Adipose tissue (tissue), 3 donors: ENCODE results near the gene MYL5. TPM values are rescaled to one million over a fixed set of nuclear protein-coding genes. Genes with fewer than 3 reads are reported as not detected.

Source experiments
- H3K27ac ChIP-seq: one replicate; pipeline ENCODE4 v1.5.1; 2013; ENCODE audit warnings: low read depth, low read length
- WGBS, 3 donors: extraction: QIAGEN DNeasy Blood & Tissue Kit; methylation state at CpG; one replicate each; pipeline ENCODE4 v1.1.7; 2013; 5-methylcytosine and 5-hydroxymethylcytosine counted together
- polyA plus RNA-seq, 3 donors: library from polyadenylated mRNA; stranded (reverse); fragments of 200-250 nt; gene quantifications; one replicate each; pipeline ENCODE4 v1.2.3, GENCODE V29; 2013
- donor health status: healthy with polysubstance abuse.
- donor health status: Bipolar disorder and iron deficiency.
- donor health status: healthy.

Gene MYL5
- 10 to 100 TPM in 2 of 3 donors, 1 to 10 TPM in 1; 6.4 to 33.9 (median 22.4) TPM for polyA plus RNA-seq

DNA sequence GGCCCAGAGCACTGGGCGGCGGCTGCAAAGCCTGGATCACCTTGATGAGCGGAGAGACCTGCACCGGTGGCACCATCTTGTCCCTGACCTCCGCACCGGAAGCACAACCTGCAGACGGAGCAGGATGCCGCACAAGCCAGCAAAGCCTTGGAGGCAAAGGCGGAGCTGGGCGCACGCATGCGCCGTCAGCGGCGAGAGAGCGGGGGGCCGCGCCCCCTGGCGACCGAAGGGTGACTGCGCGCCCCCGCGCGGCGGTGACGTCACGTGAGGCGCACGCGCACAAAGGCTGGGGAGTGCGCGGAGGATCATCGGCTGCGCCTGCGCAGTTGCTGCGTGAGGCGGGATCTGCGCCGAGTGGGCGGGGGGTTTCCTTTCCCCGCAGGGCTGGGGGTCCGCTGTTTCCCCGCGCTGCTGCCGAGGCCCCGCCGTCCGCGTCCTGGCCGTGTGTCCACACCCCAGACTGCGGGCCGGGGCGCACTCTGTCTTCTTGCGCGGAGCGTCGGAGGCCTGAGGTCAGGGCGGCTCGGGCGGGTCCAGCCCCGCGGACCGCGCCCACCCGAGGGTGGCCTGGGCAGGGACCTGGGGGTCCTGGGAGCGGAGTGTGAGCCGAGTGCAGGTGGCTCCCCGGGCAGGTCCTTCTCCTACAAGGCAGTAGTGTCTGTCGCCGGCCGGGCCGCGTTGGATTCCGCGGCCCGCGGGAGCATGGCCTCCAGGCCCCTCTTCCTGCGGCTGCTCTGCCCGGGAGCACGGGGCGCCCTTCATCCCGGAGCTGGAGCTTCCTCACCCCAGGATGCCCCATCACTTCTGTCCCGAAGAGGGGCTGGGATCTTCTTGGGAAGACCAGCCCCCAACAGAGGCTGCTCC lies at the start of gene MYL5, which contains the start of gene ATP5ME:
MYL5 (plus strand) TSS at position 371 of the 864 bp plus-strand sequence. CDS start 3,485 bp downstream, outside the sequence.
ATP5ME (minus strand) TSS at position 105 of the 864 bp plus-strand sequence; CDS start at position 76, 29 bp downstream.
- WGBS, 3 donors: 0% methylated on average over 67 to 84 of the region's 84 CpGs
- H3K27ac ChIP-seq: no peak within 1 kb of the TSS

DNA sequence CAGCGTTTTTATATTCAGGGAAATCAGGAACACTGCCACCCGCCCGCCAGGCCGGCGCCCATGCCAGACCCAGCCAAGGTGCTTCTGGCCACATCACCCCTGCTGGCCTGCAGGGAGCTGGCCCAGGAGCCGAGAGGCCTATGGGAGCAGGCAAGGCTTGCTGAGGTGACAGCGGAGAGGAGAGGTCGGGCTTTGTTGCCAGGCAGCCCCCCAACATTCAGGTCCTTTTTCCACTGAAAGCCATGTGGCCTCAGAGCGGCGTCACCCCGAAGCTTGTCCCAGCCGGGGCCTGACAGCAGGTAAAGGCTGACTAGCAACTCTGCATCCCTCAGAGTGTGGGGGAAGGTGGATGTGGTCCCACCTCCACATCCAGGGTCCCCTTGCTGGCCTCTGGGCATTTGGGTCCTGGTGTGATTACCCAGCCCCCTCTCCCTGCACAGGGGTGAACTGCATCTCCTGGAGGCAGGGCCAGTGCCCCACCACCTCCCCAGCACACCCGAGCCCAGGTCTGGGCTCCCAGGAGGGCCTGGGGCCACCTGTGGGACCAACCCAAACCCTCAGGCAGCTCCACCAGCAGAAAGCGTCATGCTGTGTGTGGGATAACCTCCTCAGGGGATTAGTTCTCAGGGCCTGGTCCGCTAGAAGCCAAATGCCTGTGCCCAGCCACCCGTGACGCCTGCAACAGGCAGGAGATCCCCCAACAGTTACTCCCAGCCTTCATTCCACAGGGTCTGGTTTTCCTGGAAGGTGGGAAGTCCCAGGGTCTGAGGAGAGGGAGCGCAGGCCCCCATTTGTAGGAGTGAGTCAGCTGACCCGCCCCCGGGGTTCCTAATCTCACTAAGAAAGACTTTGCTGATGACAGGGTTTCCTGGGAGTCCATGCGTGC lies 49.4 kb upstream of the MYL5 start, which contains the start of gene PDE6B:
PDE6B (plus strand) TSS at position 869 of the 886 bp plus-strand sequence. CDS start 54 bp downstream, outside the sequence.
- H3K27ac ChIP-seq: no peak within 1 kb of the TSS
- 71 to 79% (median 74%) methylated on average over 21 of the region's 21 CpGs for WGBS, 3 donors

DNA sequence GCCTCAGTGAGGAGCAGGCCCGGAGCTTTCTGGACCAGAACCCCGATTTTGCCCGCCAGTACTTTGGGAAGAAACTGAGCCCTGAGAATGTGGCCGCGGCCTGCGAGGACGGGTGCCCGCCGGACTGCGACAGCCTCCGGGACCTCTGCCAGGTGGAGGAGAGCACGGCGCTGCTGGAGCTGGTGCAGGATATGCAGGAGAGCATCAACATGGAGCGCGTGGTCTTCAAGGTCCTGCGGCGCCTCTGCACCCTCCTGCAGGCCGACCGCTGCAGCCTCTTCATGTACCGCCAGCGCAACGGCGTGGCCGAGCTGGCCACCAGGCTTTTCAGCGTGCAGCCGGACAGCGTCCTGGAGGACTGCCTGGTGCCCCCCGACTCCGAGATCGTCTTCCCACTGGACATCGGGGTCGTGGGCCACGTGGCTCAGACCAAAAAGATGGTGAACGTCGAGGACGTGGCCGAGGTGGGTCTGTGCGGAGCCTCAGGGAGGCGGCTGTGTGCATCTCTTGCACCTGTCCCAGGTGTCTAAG lies 48.6 kb upstream of the MYL5 start:
- H3K27ac ChIP-seq: no peak overlapping the region
- WGBS, 3 donors: 88 to 94% (median 91%) methylated on average over 39 of the region's 39 CpGs

DNA sequence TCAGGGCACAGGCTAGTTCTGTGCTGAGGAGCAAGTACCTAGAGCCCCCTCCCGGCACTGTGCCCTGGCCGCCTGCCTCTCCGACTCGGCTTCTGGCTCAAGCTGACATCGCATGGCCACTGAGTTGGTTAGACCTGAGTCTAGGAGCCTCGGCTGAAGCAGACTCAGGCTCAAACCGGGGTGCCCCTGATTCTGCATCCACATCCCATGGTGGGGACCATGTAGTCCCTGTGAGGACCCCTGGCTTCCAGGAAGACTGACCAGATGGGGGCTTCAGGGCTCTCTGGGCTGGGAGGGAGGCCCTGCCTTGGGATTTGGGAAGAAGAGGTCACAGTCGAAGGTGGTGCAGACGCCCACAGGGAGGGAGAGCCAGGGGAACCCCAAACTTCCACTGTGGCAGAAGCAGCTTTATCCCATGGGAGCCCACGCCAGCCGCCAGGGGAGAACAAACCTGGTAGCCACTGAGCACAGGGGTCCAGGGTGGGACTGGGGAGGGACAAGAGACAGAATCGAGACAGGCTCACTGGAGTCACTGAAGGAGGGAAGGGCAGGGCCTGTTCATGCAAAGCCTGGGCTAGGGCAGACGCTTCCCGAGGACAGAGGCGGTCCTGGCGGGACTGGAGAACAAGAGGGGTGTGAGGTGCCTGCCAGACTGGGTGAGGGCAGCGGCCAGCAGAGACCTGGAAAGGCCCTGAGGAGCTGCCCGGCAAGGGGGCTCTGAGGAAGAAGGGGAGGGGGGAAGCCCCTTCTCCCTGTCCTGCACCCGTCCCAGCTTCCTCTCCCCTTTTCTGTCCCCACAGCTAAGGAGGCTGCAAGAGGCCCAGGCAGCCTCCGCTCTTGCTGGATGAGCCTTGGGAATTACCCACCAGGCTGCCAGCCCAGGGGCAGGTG lies 47.9 kb upstream of the MYL5 start:
- H3K27ac ChIP-seq: no peak overlapping the region
- WGBS, 3 donors: 75 to 77% (median 76%) methylated on average over 20 of the region's 20 CpGs

DNA sequence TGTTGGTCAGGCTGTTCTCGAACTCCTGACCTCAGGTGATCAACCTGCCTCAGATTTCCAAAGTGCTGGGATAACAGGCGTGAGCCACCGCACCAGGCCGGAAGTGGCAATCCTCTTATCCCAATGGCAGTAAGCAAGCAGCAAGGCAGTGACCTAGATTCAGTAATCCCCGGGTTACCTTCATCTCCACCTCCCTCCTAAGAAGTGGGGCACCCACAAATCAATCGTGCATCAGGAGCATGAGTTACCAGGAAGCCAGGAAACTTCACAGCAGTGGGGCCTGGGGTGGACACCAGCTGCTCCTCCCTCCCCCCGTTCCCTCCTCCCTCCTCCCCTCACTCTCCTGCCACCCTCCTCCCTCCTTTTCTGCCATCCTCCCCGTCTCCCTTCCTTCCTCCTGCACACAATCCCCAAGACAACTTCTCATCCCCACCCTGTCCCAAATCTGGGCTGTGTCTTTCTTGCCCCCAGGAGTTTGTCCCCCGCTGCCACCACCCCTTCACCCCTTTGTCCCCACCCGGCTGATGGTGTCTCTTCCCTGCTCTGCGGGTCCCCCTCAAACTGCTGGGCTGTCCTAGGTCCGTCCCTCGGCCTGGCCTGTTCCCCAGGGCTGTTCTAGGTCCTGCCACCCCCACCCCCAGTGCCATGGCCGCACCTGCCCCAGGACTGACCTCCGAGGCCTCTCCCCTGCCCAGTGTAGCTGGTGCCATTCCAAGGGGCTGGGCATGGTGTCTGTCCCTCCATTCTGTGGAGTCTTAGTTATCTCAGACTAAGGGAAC lies 46.8 kb upstream of the MYL5 start:
- no peak overlapping the region for H3K27ac ChIP-seq
- 74 to 78% (median 76%) methylated on average over 14 of the region's 15 CpGs for WGBS, 3 donors

DNA sequence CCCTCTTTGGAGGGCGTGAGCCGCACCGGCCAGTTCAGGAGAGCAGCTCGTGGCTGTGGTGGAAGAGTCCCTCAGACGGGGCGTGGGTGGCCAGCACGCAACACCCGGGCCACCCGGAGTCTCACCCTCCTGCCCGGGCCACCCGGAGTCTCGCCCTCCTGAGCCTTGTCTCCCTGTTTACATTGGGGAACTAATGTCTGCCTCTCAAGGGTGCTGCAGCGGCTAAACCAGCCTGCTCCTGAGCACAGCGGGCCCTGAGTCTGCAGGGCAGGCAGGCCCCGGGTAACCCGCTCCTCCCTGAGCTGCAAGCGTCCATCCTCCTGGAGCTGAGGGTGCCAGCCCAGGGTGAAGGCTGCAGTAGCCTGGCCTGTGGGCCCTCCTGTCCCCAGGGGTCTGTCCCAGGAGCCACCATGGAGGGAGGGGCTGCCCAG lies 46.0 kb upstream of the MYL5 start:
- no peak overlapping the region for H3K27ac ChIP-seq
- WGBS, 3 donors: 76 to 92% (median 87%) methylated on average over 15 to 17 of the region's 17 CpGs

DNA sequence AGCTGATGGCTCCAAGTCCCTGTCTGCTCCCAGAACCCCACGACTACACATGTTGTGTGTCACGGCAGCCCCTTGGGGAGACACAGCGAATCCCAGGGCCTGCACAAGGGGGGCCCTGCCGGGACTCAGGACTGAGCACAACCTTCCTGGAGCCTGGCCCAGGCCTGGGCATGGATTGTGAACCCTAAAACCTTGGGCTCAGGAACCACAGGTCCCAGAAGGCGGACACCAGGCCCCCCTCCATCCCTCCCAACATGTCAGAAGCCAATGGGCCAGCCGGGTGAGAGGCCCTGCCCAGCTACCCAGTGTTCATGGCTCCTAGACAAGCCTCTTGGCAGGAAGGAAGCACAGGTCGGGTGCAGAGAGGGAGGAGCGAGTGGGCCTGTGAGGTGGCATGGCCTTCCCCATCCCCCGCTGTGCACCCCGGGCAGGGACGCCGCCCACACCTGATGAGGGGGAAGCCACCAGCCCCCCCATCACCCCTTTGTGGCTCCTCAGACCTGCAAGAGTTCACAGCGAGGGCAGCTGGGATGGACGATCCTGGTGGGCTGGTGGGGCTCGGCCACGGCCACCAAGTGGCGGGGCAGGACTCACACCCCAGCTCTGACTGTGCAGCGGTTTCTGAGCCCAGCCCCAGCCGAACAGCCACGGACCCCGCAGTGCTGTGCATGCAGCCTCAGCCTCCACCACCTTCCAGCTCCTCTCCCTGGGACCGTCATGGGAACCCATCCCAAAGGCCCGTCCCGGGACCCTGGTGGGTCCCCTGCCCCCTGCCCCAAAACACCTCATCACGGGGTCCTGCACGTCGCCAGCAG lies 45.3 kb upstream of the MYL5 start:
- H3K27ac ChIP-seq: no peak overlapping the region
- WGBS, 3 donors: 79 to 85% (median 83%) methylated on average over 26 to 27 of the region's 27 CpGs

DNA sequence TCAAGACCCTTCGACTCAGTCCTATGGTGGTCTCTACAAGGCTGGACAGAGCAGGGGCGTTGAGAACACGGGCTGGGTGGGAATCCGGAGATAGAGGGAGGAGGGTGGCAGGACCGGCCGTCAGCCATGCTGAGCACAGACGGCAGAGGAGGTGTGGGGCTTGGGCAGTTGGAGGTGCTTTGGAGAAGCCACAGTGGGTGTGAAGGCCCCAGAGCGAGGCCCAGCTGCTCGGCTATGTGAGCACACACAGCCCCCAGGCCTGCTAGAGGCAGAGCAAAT lies 44.8 kb upstream of the MYL5 start:
- no peak overlapping the region for H3K27ac ChIP-seq
- 61 to 84% (median 79%) methylated on average over 9 of the region's 9 CpGs for WGBS, 3 donors

GRCh38 chr4:629915-630641 lies 44.3 kb upstream of the MYL5 start:
- no peak overlapping the region for H3K27ac ChIP-seq
- 48 to 56% (median 53%) methylated on average over 20 of the region's 20 CpGs for WGBS, 3 donors

DNA sequence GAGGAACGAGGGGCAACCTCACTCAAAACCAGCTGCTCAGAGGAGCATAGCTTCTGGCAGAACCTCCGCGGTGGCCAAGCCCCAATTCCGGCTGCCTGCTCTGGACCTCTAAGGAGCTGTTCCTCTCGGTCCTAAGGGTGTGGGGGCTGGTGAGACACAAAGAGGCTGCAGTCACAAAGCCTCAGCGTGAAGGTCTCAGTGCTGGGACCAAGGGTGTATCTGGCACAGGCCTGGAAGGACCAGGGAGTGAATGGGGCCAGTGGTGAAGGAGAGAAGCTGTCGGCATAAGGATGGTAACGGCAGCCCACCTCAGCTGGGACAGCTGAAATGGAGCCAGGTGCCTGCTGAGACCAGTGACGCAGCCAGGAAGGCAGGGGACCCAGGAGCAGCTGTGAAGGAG lies 43.7 kb upstream of the MYL5 start:
- H3K27ac ChIP-seq: no peak overlapping the region
- 65 to 72% (median 71%) methylated on average over 9 of the region's 9 CpGs for WGBS, 3 donors

GRCh38 chr4:632196-632790 lies 42.0 kb upstream of the MYL5 start:
- H3K27ac ChIP-seq: no peak overlapping the region
- WGBS, 3 donors: 86 to 93% (median 92%) methylated on average over 16 of the region's 16 CpGs

GRCh38 chr4:632926-633325 lies 41.4 kb upstream of the MYL5 start:
- H3K27ac ChIP-seq: no peak overlapping the region
- 83 to 95% (median 86%) methylated on average over 6 of the region's 6 CpGs for WGBS, 3 donors

GRCh38 chr4:633406-633805 lies 40.9 kb upstream of the MYL5 start:
- H3K27ac ChIP-seq: no peak overlapping the region
- 50 to 57% (median 55%) methylated on average over 9 of the region's 9 CpGs for WGBS, 3 donors

- WGBS, 3 donors: 51 to 83% (median 72%) methylated on average over 12 to 15 of the region's 15 CpGs
These were observed 40.3 kb upstream of the MYL5 start for GRCh38 chr4:633976-634598.

GRCh38 chr4:634599-634985 lies 39.8 kb upstream of the MYL5 start:
- WGBS, 3 donors: 73 to 80% (median 79%) methylated on average over 21 to 23 of the region's 23 CpGs
- H3K27ac ChIP-seq: no peak overlapping the region

More at GRCh38 chr4:633976-634598, 40.3 kb upstream of the MYL5 start:
- H3K27ac ChIP-seq: no peak overlapping the region
